T-helper 9 cell (primary cell): ENCODE results near the gene GNB5.

Experiments
- DNase-seq: peaks from one replicate; pipeline ENCODE4 v3.0.0-alpha.2; 2020

GNB5 gene

GRCh38 chr15:52164631-52165265 lies 26.4 kb downstream of the GNB5 start:
- no peak for DNase-seq

DNA sequence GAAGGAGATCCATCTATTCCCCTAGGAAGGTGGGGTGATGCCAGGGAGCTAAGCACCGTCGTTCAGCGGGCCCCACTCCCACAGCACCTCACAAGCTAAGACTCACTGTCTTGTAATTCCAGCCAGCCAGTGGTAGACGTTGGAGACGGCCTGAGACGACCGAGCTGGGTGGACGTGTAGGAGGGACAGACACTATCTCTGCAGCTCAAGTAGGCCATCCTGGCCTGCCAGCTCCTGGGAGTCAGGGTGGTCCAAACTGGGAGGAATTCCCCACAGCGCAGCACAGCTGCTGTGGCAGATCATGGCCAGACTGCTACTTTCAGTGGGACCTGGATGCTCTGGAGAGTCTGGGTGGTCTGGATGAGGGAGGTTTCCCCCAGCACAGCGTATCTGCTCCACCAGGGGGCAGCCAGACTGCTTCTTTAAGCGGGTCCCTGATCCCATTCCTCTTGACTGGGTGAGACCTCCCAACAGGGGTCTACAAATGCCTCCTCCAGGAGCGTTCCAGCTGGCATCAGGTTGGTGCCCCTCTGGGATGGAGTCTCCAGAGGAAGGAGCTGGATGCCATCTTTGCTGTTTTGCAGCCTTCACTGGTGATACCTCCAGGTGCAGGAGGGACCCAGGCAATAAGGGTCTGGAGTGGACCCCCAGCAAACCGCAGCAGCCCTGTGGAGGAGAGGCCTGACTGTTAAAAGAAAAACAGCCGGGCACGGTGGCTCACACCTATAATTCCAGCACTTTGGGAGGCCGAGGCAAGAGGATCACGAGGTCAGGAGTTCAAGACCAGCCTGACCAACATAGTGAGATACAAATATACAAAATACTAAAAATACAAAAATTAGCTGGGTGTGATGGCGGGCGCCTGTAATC lies 27.6 kb downstream of the GNB5 start:
- peak; percentile 6 for DNase-seq

GRCh38 chr15:52162876-52163275 lies 28.3 kb downstream of the GNB5 start:
- DNase-seq = no peak

DNA sequence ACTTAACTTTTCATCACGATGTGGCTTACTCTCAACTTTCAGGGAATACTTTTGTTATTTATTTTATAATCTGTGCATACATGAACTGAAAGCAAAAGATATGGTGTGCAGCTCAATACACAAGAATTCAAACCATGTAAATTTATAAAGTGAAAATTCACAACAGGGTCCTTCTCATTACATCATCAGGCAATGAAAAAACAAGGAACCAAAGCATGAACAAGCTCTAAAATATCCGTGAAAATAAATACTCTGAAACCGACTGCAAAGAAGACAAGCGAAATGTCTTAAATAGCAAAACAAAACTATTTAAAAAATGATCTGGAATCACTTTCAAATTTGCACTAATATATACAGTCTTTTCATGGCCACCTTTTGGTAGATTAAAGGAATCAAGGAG lies 28.9 kb downstream of the GNB5 start:
- no peak for DNase-seq

- DNase-seq = no peak
Measured at GRCh38 chr15:52161406-52161966, 29.7 kb downstream of the GNB5 start.

- DNase-seq = no peak
Measured at GRCh38 chr15:52159645-52160044, 31.5 kb downstream of the GNB5 start.

GRCh38 chr15:52158084-52158765 lies 33.0 kb downstream of the GNB5 start:
- DNase-seq = no peak

- no peak for DNase-seq
Measured at GRCh38 chr15:52155878-52156277, 35.3 kb downstream of the GNB5 start.

GRCh38 chr15:52154896-52155865 lies 36.0 kb downstream of the GNB5 start:
- no peak for DNase-seq

- DNase-seq = no peak
Measured at GRCh38 chr15:52153900-52154895, 37.0 kb downstream of the GNB5 start.

DNA sequence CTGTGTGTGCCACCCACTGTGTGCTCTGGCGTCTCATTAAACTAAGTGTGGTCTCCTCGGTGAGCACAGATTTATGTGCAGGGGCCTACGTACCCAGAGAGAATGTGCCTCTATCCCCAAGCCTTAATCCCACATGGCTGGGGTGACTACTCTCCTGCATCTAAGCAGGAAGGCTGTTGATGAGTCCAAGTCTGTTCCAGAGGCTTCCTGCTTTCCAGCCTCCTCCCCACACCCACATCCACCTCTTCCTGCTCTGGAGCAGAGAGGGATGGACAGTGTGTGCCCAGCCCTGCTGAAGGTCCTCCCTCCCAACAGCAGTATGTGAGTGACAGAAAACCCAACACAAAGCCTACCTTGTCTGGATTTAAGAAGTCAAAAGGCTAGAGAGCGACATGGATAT lies 39.8 kb downstream of the GNB5 start:
- no peak for DNase-seq

DNA sequence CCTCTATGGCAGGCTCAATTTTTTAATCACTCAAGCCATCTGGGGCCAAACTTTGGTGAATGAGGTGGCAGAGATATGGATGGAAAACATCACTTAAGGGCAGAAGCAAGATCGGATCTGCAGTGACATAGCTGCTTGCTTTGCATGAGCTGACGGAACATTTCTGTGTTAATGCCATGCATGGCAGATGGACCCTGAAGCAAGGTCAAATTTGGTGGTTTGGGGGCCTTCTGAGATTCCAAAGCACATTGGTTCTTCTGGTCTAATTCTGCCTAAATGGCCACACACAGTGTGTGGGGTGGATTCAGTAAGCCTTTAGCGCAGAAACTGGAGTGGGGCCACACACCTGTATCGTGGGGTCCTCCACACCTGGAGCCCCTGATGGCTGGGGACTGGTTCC lies 40.3 kb downstream of the GNB5 start:
- no peak for DNase-seq

DNA sequence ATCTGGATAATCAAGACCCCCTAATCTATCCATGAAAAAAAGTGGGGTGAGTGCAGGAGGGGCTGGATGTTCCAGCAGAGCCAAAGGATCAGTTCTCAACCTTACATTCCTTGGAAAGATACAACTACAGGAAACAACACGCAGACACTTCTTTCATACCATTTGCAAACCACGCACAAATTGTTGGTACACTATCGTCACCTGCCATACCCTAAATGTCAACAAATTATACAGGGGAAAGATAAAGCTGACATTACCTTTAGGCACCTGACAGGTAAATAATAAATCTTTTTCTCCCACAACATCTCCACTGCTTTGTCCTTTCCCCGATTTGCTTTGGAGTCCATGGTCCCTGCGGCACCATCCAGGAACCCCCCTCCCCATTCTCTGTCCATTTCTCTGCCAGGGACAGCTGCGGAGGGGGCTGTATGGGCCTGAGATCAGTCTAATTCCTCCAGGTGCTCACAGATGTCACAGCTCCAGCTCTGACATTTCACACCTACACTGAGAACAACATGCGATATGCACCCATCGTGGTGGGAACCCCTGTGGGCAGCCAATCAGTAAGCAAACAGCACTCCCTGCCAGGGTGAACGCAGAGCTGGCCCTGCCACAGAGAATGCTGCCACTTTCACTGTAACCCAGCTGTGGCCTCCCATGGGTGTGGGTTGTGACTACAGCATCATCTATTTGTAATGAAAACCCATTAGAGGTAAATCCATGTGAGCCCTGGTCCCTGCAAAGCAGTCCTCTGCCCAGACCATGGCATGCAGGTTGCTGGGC lies 41.0 kb downstream of the GNB5 start:
- no peak for DNase-seq

GRCh38 chr15:52148403-52148802 lies 42.8 kb downstream of the GNB5 start:
- DNase-seq = no peak

- DNase-seq = no peak
Measured at GRCh38 chr15:52146776-52147175, 44.4 kb downstream of the GNB5 start.

- DNase-seq = no peak
Measured at GRCh38 chr15:52146261-52146660, 44.9 kb downstream of the GNB5 start.

DNA sequence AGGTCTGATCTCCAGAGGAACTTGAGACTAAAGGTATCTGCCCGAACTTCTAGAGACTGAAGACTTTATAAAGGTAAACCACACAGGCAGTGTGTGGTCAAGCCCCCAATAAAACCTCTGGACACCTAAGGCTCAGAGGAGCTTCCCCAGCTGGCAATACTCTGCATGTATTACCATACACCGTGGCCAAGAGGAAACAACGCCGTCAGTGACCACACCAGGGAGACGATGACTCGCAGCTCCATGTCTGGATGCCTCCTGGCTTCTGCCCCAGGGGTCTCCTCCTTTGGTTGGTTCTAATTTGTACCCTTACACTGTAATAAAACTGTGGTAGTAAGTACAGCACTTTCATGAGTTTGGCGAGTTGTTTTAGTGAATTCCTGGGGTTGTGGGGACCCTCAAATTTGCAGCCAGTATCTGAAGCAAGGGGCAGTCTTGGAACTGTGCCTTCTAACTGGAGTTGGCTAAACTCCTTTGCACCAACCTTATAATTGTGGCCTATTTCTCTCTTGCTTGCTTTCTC lies 46.5 kb downstream of the GNB5 start:
- no peak for DNase-seq

DNA sequence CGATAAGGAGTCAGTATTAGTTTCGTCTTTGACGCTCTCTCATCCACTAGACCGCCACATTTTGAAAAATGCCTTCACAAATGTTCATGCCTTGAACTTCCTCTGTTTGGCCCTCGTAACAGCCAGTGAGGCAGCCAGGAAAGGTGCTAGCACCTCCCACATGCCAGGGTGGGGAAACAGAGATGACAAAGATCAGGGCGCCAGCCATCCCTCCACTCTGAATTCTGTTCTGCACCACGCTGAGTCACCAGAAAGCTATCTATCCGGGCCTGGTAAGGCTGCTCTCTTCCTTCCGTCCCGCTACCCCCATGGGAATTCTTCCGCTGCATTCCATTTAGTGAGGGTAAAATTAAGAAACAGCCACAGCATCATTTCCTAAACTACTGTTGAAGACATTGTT lies 47.3 kb downstream of the GNB5 start:
- no peak for DNase-seq

DNA sequence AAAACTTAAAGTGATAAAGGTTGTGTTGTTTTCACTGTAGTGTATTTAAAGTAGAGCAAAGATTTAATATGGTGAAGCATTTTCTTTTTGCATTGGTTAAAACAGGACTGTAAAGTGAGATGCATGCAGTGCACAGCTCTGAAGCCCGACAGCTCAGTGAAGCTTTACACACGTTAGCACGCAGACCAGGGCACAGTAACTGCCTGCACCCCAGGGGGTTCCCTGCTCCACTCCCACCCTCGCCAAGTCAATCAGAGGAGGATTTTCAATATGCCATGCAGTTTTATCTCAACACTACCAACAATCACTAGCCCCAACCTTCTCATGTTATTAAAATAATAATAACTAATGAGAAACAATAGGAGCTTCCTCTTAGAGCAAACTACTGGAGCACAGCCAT lies 50.5 kb downstream of the GNB5 start:
- no peak for DNase-seq
